CD4-positive, alpha-beta T cell treated with Interleukin-6 at 100 ng/mL for 8 hours (primary cell): ENCODE results near the gene GABRD.
"Not testable (repeated sequence)": the region's sequence is repeated elsewhere in the genome, so short reads cannot be mapped to it uniquely, and the experiment has no call there.

Experiments used
- DNase-seq: peaks from one replicate; pipeline ENCODE4 v3.0.0-alpha.2; 2020; ENCODE audit warnings: mixed read lengths, low spot score

Gene GABRD

GRCh38 chr1:2019172-2019543, at the start of gene GABRD:
Gene GABRD (plus strand): TSS chr1:2019345. CDS start chr1:2019424, 79 bp downstream.
- no peak for DNase-seq

- DNase-seq = no peak
These were observed 49.6 kb upstream of the GABRD start for GRCh38 chr1:1969505-1969900.

GRCh38 chr1:1969953-1970716, 49.0 kb upstream of the GABRD start:
- DNase-seq = no peak

GRCh38 chr1:1971017-1971416, 48.1 kb upstream of the GABRD start:
- DNase-seq = no peak

GRCh38 chr1:1971688-1972087, 47.5 kb upstream of the GABRD start:
- no peak for DNase-seq

GRCh38 chr1:1972976-1973715, 46.0 kb upstream of the GABRD start:
- DNase-seq = no peak

- no peak for DNase-seq
These were observed 45.2 kb upstream of the GABRD start for GRCh38 chr1:1973716-1974642.

- DNase-seq = no peak
These were observed 44.3 kb upstream of the GABRD start for GRCh38 chr1:1974834-1975233.

- DNase-seq = no peak
These were observed 43.6 kb upstream of the GABRD start for GRCh38 chr1:1975535-1975934.

- no peak for DNase-seq
These were observed 43.1 kb upstream of the GABRD start for GRCh38 chr1:1976031-1976430.

GRCh38 chr1:1978108-1978507, 41.0 kb upstream of the GABRD start:
- DNase-seq = no peak

- DNase-seq = not testable (repeated sequence)
These were observed 40.3 kb upstream of the GABRD start for GRCh38 chr1:1978690-1979481.

GRCh38 chr1:1979482-1980165, 39.5 kb upstream of the GABRD start:
- DNase-seq = no peak

- no peak for DNase-seq
These were observed 38.5 kb upstream of the GABRD start for GRCh38 chr1:1980467-1981141.

GRCh38 chr1:1981142-1981500, 38.0 kb upstream of the GABRD start:
- DNase-seq = no peak

GRCh38 chr1:1981631-1982327, 37.4 kb upstream of the GABRD start:
- not testable (repeated sequence) for DNase-seq

GRCh38 chr1:1982379-1983232, 36.5 kb upstream of the GABRD start:
- DNase-seq = no peak

- DNase-seq = no peak
These were observed 34.5 kb upstream of the GABRD start for GRCh38 chr1:1984560-1985070.
